ENCODE measurements around the gene ACTN1.

The ACTN1 gene

GRCh38 chr14:68948686-68949600 lies 30.2 kb downstream of the ACTN1 start:
- DNase-seq: no peak

- peak; percentile 35 to 44 (median 41) for DNase-seq
These were observed 31.3 kb downstream of the ACTN1 start for GRCh38 chr14:68947802-68948201.

GRCh38 chr14:68946489-68946822 lies 32.6 kb downstream of the ACTN1 start:
- DNase-seq: no peak

GRCh38 chr14:68945585-68946488 lies 33.3 kb downstream of the ACTN1 start:
- DNase-seq: peak; percentile 40 to 57 (median 53)

- DNase-seq: no peak
These were observed 33.9 kb downstream of the ACTN1 start for GRCh38 chr14:68945190-68945584.

- no peak for DNase-seq
These were observed 34.9 kb downstream of the ACTN1 start for GRCh38 chr14:68944162-68944561.

GRCh38 chr14:68943107-68943506 lies 36.0 kb downstream of the ACTN1 start:
- no peak for DNase-seq

- DNase-seq: peak in 2 of 3 donors; percentile 20 to 41
These were observed 36.6 kb downstream of the ACTN1 start for GRCh38 chr14:68942296-68943035.

- DNase-seq: peak in 1 of 3 donors; percentile 17
These were observed 37.3 kb downstream of the ACTN1 start for GRCh38 chr14:68941820-68942219.

- no peak for DNase-seq
These were observed 38.4 kb downstream of the ACTN1 start for GRCh38 chr14:68940614-68941185.

GRCh38 chr14:68939893-68940613 lies 39.0 kb downstream of the ACTN1 start:
- DNase-seq: peak in 1 of 3 donors; percentile 39

- DNase-seq: no peak
These were observed 39.8 kb downstream of the ACTN1 start for GRCh38 chr14:68939181-68939892.

GRCh38 chr14:68938271-68939150 lies 40.6 kb downstream of the ACTN1 start:
- no peak for DNase-seq

- DNase-seq: no peak
These were observed 41.4 kb downstream of the ACTN1 start for GRCh38 chr14:68937471-68938270.

- DNase-seq: no peak
These were observed 42.1 kb downstream of the ACTN1 start for GRCh38 chr14:68936980-68937379.

GRCh38 chr14:68936476-68936875 lies 42.6 kb downstream of the ACTN1 start:
- no peak for DNase-seq

- no peak for DNase-seq
These were observed 43.3 kb downstream of the ACTN1 start for GRCh38 chr14:68935761-68936214.

GRCh38 chr14:68934066-68934465 lies 45.0 kb downstream of the ACTN1 start:
- DNase-seq: no peak

GRCh38 chr14:68932686-68933085 lies 46.4 kb downstream of the ACTN1 start:
- peak in 1 of 3 donors; percentile 52 for DNase-seq
